GM12874 (cell line): Measurements from ENCODE around the gene SKAP1.

ENCODE experiments used
- TF ChIP-seq, protein P1 (sequence below): IDR thresholded peaks from 2 replicates; pipeline ENCODE4 v1.5.1; 2011; ENCODE audit warnings: low read depth, mild to moderate bottlenecking, control low read depth, low read length, moderate library complexity; ENCODE audit not compliant: insufficient read depth

Gene SKAP1

GRCh38 chr17:48162306-48162934 lies 267.6 kb downstream of the SKAP1 start:
- TF ChIP-seq, protein P1, sequence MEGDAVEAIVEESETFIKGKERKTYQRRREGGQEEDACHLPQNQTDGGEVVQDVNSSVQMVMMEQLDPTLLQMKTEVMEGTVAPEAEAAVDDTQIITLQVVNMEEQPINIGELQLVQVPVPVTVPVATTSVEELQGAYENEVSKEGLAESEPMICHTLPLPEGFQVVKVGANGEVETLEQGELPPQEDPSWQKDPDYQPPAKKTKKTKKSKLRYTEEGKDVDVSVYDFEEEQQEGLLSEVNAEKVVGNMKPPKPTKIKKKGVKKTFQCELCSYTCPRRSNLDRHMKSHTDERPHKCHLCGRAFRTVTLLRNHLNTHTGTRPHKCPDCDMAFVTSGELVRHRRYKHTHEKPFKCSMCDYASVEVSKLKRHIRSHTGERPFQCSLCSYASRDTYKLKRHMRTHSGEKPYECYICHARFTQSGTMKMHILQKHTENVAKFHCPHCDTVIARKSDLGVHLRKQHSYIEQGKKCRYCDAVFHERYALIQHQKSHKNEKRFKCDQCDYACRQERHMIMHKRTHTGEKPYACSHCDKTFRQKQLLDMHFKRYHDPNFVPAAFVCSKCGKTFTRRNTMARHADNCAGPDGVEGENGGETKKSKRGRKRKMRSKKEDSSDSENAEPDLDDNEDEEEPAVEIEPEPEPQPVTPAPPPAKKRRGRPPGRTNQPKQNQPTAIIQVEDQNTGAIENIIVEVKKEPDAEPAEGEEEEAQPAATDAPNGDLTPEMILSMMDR: no peak

DNA sequence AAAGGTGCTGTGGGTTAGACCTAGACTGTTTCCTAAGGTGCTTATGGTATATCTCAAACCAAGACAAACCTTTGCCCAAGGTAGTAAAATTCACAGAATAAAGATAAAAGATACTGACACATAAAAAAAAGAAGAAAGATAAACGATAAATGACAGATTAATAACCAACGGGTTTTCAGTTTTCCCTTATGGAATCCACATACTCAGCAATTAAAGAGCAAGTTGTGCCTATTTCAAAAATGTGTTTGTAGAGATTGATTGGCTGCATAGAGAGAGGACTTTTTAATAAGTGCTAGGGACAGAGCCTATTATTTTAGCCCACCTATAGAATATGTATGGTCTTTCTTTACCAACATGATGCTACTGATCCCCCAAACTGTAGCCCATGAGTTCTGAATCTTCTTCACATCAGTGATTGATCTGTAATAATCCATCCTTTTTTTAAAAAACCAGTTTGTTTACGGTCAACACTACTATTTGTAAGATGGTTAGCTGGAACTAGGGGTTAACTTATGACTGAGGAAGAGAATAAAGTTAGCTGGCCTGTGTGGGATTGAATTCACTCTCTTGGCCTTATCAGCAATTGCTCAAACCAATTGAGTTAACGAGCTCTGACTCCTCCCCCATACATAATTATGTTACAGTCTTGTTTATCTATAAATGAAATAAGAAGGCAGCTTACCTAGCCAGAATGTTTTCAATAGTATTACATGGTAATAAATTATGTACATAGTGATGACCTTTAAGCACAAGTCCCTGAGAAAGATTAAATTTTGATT lies 268.7 kb downstream of the SKAP1 start:
- TF ChIP-seq, protein P1: no peak

DNA sequence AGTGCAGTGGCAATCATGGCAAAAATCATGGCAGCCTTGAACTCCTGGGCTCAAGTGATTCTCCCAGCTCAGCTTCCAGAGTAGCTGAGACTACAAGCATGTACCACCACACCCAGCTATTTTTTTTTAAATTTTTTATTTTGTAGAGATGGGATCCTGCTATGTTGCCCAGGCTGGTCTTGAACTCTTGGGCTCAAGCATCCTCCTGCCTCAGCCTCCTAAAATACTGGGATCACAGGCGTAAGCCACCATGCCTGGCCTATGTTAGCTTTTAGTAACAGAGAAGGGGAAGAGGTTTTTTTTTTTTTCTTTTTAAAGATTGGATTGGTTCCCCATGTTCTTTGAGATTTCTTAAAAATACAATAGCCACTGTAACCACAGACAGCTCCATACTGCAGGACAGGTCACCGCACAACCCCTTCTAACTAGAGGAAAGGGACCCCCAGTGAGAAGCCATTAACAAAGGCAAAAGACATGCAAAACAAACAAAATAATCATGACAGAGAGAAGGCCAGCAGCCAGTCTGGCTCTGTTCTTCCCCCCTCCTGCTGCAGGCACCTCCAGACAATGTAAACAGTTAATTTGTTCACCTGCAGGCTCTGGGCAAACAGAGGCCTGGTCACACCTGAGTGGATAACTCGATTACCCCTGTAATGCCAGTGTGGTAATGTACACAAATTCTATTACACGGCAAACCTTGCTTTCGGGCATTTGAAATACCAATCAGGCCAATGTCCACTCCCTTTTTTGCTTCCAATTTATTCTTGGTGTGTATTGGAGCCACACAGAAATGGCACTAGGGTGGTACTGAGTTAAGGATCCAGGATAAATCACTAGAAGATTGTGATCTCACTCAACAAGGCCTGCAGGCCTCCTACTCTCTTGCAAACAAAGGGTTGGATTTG lies 269.6 kb downstream of the SKAP1 start:
- TF ChIP-seq, protein P1: no peak

DNA sequence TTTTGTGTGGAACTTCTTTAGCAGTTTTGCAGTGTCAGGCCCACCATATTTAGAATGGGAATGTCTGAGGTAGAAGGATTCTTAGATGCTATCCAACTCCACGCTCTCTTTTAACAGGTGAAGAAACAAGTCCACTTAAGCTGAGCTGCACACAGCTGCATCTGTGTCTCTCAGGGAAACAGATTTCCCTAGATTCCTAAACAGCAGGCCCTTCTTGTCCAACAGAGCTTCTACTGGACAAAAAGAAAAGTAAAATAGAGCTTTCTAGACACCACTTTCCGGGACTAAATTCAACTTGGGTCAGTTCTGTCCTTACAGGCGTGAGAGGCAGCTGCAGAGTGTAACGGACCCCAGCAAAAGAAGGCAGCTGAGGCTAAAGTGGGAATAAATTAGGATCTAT lies 270.8 kb downstream of the SKAP1 start:
- TF ChIP-seq, protein P1: no peak

- TF ChIP-seq, protein P1: no peak
These were observed 274.0 kb downstream of the SKAP1 start for GRCh38 chr17:48155889-48156611.

DNA sequence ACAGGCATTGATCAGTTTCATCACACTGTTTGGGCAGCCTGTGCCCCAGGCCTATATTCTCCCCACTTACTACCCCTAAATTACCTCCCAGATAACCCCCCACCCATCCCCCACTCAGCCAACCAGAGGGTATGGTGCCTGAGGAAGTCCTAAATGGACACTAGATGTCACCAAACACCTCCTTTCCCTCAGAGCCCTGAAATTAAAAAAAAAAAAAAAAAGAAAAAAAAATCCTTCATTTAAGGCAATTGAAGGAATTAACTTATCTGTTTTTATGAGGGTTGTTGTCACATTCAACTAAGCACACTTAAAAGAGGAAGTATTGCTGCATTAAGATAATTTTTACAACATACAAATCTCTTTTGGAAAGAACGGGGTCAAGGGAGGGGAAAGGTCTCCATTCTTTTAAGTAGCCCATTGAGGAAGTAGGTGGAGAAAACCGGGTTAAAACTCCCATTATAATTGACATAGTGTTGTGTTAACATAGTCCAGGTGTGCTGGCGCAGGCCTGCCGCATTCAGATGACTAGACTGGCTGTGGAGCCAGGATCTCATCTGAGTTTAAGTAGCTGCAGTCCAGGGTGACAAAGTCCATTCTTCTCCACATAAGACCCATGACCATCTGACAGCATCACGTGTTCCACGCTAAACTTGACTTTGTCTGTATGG lies 276.2 kb downstream of the SKAP1 start:
- TF ChIP-seq, protein P1: no peak
